ENCODE data around the gene C13orf42.
"Not testable (repeated sequence)": the region's sequence is repeated elsewhere in the genome, so short reads cannot be mapped to it uniquely, and the experiment has no call there.

Gene C13orf42

DNA sequence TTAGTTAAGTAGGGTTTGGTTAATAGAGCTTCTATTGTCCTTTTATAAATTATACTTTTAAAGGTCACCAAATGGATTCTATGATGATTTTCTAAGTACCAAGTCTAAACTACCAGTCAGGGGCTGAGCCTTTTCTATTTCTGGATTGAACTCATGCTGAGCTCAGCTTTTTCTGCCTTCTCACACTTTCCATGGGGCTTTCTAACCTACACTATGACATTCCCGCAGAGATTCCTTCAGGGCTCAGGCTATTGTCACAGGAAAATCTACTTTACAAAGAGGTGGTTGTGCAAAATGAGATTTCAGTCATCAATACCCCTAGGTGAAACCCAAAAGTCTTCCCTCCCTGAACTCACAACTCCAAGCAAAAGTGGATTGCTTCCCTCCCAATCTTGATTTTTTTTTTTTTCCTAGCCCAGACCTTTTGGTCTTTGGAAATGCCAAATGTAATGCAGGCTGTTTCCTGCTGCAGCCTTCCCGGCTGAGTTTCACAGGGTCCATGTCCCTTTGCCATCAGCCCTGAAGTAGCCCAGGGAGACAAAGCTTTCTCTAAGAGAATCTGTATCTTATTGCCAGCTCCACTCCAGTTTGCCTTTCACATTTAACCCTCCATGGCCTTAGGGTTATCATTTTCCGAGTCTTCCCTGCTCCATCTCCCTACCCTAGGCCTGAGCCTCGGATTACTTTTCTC lies 13.6 kb downstream of the C13orf42 start:
- Mint-ChIP-seq H3K27ac (no peak overlapping the region), H3K9me3 (no peaks in the 10 kb centered on the region), H3K4me1 (no peaks in the 10 kb centered on the region), H3K36me3 (no peaks in the 10 kb centered on the region), H3K4me3 (no peak overlapping the region), H3K27me3 (peaks cover 42% of the 10 kb centered on the region)
- ATAC-seq = no peak

- peaks cover 29% of the 10 kb centered on the region for H3K27me3 Mint-ChIP-seq
- no peaks in the 10 kb centered on the region for H3K4me1 Mint-ChIP-seq
- no peak overlapping the region for H3K27ac Mint-ChIP-seq
- H3K4me3 Mint-ChIP-seq = no peak overlapping the region
- ATAC-seq = no peak
- no peaks in the 10 kb centered on the region for H3K36me3 Mint-ChIP-seq
- no peaks in the 10 kb centered on the region for H3K9me3 Mint-ChIP-seq
These were observed 14.9 kb downstream of the C13orf42 start for GRCh38 chr13:51096131-51096530.

GRCh38 chr13:51093574-51093973 lies 17.5 kb downstream of the C13orf42 start:
- no peaks in the 10 kb centered on the region for H3K9me3 Mint-ChIP-seq

GRCh38 chr13:51091839-51092238 lies 19.2 kb downstream of the C13orf42 start:
- no peak for ATAC-seq
- Mint-ChIP-seq H3K4me1 (no peaks in the 10 kb centered on the region), H3K9me3 (no peaks in the 10 kb centered on the region), H3K4me3 (no peak overlapping the region), H3K36me3 (no peaks in the 10 kb centered on the region), H3K27ac (no peak overlapping the region), H3K27me3 (peaks cover 1% of the 10 kb centered on the region)

More at GRCh38 chr13:51093574-51093973, 17.5 kb downstream of the C13orf42 start:
- H3K4me1 Mint-ChIP-seq = no peaks in the 10 kb centered on the region
- H3K36me3 Mint-ChIP-seq = no peaks in the 10 kb centered on the region
- peaks cover 19% of the 10 kb centered on the region for H3K27me3 Mint-ChIP-seq
- H3K27ac Mint-ChIP-seq = no peak overlapping the region
- ATAC-seq = no peak
- H3K4me3 Mint-ChIP-seq = no peak overlapping the region

GRCh38 chr13:51083706-51084105 lies 27.4 kb downstream of the C13orf42 start:
- H3K27me3 Mint-ChIP-seq = peaks cover 15% of the 10 kb centered on the region
- no peaks in the 10 kb centered on the region for H3K36me3 Mint-ChIP-seq
- no peaks in the 10 kb centered on the region for H3K9me3 Mint-ChIP-seq
- H3K4me1 Mint-ChIP-seq = no peaks in the 10 kb centered on the region
- ATAC-seq = no peak
- no peak overlapping the region for H3K27ac Mint-ChIP-seq
- H3K4me3 Mint-ChIP-seq = no peak overlapping the region

DNA sequence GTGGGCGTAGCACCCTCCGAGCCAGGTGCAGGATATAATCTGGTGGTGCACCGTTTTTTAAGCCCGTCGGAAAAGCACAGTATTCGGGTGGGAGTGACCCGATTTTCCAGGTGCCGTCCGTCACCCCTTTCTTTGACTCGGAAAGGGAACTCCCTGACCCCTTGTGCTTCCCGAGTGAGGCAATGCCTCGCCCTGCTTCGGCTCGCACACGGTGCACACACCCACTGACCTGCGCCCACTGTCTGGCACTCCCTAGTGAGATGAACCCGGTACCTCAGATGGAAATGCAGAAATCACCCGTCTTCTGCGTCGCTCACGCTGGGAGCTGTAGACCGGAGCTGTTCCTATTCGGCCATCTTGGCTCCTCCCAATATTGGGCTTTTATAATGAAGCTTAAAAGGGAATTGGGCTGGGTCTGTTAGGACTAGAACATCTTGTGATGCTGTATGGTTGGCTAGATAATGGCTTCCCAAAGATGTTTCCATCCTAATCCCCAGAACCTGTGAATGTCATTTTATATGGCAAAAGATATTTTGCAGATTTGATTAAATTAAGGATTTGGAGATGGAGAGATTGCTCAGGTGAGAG lies 30.5 kb downstream of the C13orf42 start:
- not testable (repeated sequence) for H3K9me3 Mint-ChIP-seq, H3K36me3 Mint-ChIP-seq, ATAC-seq, H3K4me3 Mint-ChIP-seq, H3K27ac Mint-ChIP-seq, H3K4me1 Mint-ChIP-seq
- peaks cover 15% of the 10 kb centered on the region for H3K27me3 Mint-ChIP-seq

- ATAC-seq = no peak
- Mint-ChIP-seq H3K27me3 (peaks cover 19% of the 10 kb centered on the region), H3K9me3 (no peaks in the 10 kb centered on the region), H3K4me3 (no peak overlapping the region), H3K27ac (no peak overlapping the region), H3K36me3 (no peaks in the 10 kb centered on the region), H3K4me1 (peaks cover 11% of the 10 kb centered on the region)
These were observed 39.6 kb downstream of the C13orf42 start for GRCh38 chr13:51071493-51071892.

DNA sequence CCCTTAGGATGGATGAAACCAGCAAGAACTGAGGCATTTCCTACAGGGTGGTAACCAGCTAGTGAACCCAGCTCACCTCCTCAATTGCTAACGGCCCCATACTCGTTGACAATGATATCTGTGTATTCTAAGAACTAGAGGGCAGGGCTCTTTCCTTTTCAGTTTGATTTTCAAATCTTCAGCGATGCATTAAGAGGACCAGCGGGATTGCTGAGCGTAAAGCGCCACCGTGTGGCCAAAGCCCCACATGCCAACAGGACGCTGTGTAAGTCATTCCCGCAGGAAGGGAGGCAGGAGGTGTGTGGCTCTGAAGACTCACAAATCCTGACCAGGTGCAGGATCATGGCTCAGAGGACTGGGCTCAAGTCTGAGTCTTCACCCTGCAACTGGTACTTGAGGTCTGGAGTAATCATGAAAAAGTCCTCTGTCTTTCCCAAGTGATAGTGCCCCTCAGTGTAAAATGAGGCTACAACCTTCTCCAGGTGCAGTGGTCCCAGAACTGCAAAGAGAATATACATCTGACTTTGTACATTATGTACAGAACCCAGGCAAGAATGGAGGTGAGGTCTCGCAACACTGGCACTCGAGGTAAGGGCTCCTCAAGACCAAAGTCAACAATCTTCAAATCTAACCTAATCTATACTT lies 40.9 kb downstream of the C13orf42 start:
- ATAC-seq = peak; percentile 82
- H3K36me3 Mint-ChIP-seq = no peaks in the 10 kb centered on the region
- H3K27me3 Mint-ChIP-seq = peaks cover 22% of the 10 kb centered on the region
- no peak overlapping the region for H3K4me3 Mint-ChIP-seq
- H3K9me3 Mint-ChIP-seq = no peaks in the 10 kb centered on the region
- peaks cover 15% of the 10 kb centered on the region for H3K4me1 Mint-ChIP-seq
- no peak overlapping the region for H3K27ac Mint-ChIP-seq

- H3K36me3 Mint-ChIP-seq = no peaks in the 10 kb centered on the region
- H3K27me3 Mint-ChIP-seq = peaks cover 22% of the 10 kb centered on the region
- no peak overlapping the region for H3K27ac Mint-ChIP-seq
- H3K4me1 Mint-ChIP-seq = peaks cover 15% of the 10 kb centered on the region
- ATAC-seq = no peak
- no peaks in the 10 kb centered on the region for H3K9me3 Mint-ChIP-seq
- no peak overlapping the region for H3K4me3 Mint-ChIP-seq
These were observed 42.6 kb downstream of the C13orf42 start for GRCh38 chr13:51068501-51068900.

GRCh38 chr13:51067706-51068105 lies 43.4 kb downstream of the C13orf42 start:
- no peak overlapping the region for H3K27ac Mint-ChIP-seq
- H3K36me3 Mint-ChIP-seq = no peaks in the 10 kb centered on the region
- no peaks in the 10 kb centered on the region for H3K9me3 Mint-ChIP-seq
- H3K27me3 Mint-ChIP-seq = peaks cover 22% of the 10 kb centered on the region
- H3K4me1 Mint-ChIP-seq = peaks cover 15% of the 10 kb centered on the region
- no peak overlapping the region for H3K4me3 Mint-ChIP-seq
- ATAC-seq = no peak

DNA sequence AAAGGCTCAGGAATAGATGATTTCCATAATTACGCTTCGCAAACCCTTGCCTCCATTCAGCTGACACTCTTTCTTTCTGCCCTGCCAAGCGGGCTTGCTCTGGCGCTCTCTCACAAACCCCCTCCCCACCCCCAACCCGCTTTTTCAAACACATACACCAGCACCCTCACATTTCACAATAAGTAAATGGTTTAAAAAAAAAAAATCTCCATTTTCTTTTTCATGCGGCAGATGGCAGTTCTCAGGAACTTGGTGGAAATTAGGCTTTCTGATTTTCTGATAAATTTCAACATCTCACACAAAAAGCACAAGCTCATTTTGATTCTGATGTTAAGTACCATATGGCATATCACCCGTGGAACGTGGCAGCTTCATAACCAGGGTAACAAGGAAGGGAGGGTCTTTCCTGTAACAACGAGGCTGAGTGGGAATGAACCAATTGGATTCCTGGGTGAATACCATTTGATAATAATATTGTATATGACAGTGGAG lies 43.8 kb downstream of the C13orf42 start:
- Mint-ChIP-seq H3K9me3 (no peaks in the 10 kb centered on the region), H3K4me1 (peaks cover 15% of the 10 kb centered on the region), H3K36me3 (no peaks in the 10 kb centered on the region), H3K27ac (no peak overlapping the region), H3K27me3 (peaks cover 22% of the 10 kb centered on the region), H3K4me3 (no peak overlapping the region)
- no peak for ATAC-seq

- Mint-ChIP-seq H3K9me3 (no peaks in the 10 kb centered on the region), H3K36me3 (no peaks in the 10 kb centered on the region), H3K27me3 (peaks cover 22% of the 10 kb centered on the region), H3K4me1 (peaks cover 15% of the 10 kb centered on the region), H3K27ac (no peak overlapping the region), H3K4me3 (no peak overlapping the region)
- ATAC-seq = no peak
These were observed 44.8 kb downstream of the C13orf42 start for GRCh38 chr13:51066091-51066831.

DNA sequence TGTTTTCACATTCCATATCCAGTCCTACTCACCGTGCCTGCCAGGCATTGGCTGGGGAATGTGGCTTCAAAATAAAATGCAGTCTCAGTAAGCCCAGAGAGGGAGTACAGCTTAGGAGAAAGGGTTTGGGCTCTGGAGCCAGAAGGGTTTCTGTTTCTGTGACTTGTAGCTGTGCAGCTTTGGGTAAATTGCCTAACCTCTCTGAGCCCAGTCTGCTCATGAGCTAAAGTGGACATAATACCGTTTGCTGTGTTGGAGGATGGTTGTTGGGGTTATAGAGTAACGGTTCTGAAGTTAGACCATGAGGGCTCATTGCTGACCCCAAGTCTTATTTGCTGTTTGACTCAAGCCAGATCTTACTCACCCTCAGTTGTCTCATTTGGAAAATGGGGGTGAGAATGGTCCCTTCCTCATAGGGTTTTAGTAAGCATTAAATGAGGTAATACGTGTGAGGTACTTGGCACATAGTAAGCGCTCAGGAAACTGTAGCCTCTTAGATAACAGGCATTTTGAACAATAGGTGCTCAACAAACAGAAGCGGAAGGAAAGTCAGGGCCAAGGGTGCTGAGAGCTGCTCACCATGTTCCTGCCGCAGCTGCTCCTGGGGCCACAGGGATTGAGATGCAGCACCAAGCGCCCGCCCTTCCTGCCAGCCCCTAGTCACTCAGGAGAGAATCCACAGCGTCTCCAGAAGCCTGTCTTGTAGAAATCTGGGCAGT lies 45.5 kb downstream of the C13orf42 start:
- no peak overlapping the region for H3K27ac Mint-ChIP-seq
- no peak overlapping the region for H3K4me3 Mint-ChIP-seq
- H3K9me3 Mint-ChIP-seq = no peaks in the 10 kb centered on the region
- no peaks in the 10 kb centered on the region for H3K36me3 Mint-ChIP-seq
- ATAC-seq = no peak
- H3K4me1 Mint-ChIP-seq = peaks cover 15% of the 10 kb centered on the region
- peaks cover 22% of the 10 kb centered on the region for H3K27me3 Mint-ChIP-seq

DNA sequence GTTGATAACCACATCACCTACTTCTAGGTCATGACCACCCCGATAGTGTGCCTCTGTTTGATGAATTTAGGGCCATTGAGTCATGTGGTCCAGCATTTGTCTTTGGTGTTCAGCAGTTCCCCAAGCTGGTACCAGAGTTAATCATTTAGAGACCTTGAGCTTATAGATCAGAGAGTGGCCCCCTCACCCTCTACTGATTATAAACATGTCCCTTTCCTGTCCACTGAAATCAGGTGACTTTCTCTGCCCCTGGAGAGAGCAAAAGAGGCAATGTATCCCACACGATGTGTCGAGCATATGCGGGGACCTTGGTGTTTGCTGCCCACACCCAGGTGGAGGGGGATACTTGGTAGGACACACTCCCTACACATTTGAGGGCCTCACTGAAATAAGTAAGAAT lies 46.3 kb downstream of the C13orf42 start:
- Mint-ChIP-seq H3K27me3 (peaks cover 22% of the 10 kb centered on the region), H3K9me3 (no peaks in the 10 kb centered on the region), H3K36me3 (no peaks in the 10 kb centered on the region), H3K4me3 (no peak overlapping the region), H3K4me1 (peaks cover 10% of the 10 kb centered on the region), H3K27ac (no peak overlapping the region)
- ATAC-seq = no peak

DNA sequence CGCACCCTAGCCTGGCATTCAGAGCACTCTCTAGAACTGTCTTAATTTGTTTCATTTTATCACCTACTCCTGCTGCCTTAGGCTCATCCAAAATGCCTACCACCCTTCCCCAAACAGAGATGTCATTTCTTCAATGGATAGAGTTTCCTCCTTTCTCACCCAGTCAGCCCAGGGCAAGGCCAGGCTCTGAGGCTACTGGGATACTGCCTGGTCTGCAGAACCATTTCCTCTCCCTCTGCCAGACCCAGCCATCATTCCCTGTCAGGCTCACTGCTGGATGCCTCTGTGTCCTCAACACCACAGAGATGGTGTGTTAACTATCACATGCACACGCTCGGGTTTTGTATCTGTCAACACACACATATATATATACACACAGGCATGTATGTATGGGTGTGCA lies 47.2 kb downstream of the C13orf42 start:
- no peak overlapping the region for H3K27ac Mint-ChIP-seq
- H3K27me3 Mint-ChIP-seq = peaks cover 22% of the 10 kb centered on the region
- H3K4me3 Mint-ChIP-seq = no peak overlapping the region
- ATAC-seq = no peak
- no peaks in the 10 kb centered on the region for H3K9me3 Mint-ChIP-seq
- H3K36me3 Mint-ChIP-seq = no peaks in the 10 kb centered on the region
- H3K4me1 Mint-ChIP-seq = peaks cover 10% of the 10 kb centered on the region
